GM23338 (cell line): ENCODE results near the gene THRB. TPM values are rescaled to one million over a fixed set of nuclear protein-coding genes. Genes with fewer than 3 reads are reported as not detected.

Experiments
- ATAC-seq: fragments of 200-7000 bp; cut with Tn5 transposase; 3 replicates; pipeline ENCODE4 v1.9.1; 2020
- DNase-seq: peaks from one replicate; pipeline ENCODE4 v3.0.0-alpha.2; 2015; ENCODE audit warnings: low spot score
- H2AFZ ChIP-seq: fragments of 200-600 bp; sonication (generic); 2 replicates; pipeline ENCODE4 v1.8.0; 2016; ENCODE audit warnings: antibody characterized with exemption, mild to moderate bottlenecking, moderate library complexity
- H3F3A ChIP-seq: fragments of 200-600 bp; sonication (generic); replicated peaks from 2 replicates; pipeline ENCODE4 v1.8.0; 2017; ENCODE audit warnings: antibody characterized with exemption, mixed run types, low read depth
- H3K27ac ChIP-seq: fragments of 200-600 bp; sonication (generic); 2 replicates; pipeline ENCODE4 v1.6.1; 2016; ENCODE audit warnings: low read depth
- H3K27me3 ChIP-seq: fragments of 200-600 bp; sonication (generic); 2 replicates; pipeline ENCODE4 v1.8.0; 2016; ENCODE audit warnings: mild to moderate bottlenecking, mixed run types, moderate library complexity; ENCODE audit not compliant: insufficient read depth
- H3K36me3 ChIP-seq: fragments of 200-600 bp; sonication (generic); 2 replicates; pipeline ENCODE4 v1.8.0; 2016; ENCODE audit warnings: mild to moderate bottlenecking; ENCODE audit not compliant: insufficient read depth
- H3K4me1 ChIP-seq: fragments of 200-600 bp; sonication (generic); 2 replicates; pipeline ENCODE4 v1.8.0; 2016; ENCODE audit warnings: mild to moderate bottlenecking, moderate library complexity; ENCODE audit not compliant: insufficient read depth
- H3K4me2 ChIP-seq: fragments of 200-600 bp; sonication (generic); 2 replicates; pipeline ENCODE4 v1.7.1; 2017; ENCODE audit warnings: mixed run types
- H3K4me3 ChIP-seq: fragments of 200-600 bp; sonication (generic); 2 replicates; pipeline ENCODE4 v1.6.1; 2016; ENCODE audit warnings: mixed run types
- H3K79me2 ChIP-seq: fragments of 200-600 bp; sonication (generic); replicated peaks from 2 replicates; pipeline ENCODE4 v1.8.0; 2017; ENCODE audit warnings: mild to moderate bottlenecking; ENCODE audit not compliant: insufficient read depth
- H3K9me2 ChIP-seq: fragments of 200-600 bp; sonication (generic); 2 replicates; pipeline ENCODE4 v1.8.0; 2017; ENCODE audit not compliant: insufficient read depth
- H4K20me1 ChIP-seq: fragments of 200-600 bp; sonication (generic); replicated peaks from 2 replicates; pipeline ENCODE4 v1.8.0; 2017; ENCODE audit warnings: mild to moderate bottlenecking; ENCODE audit not compliant: insufficient read depth
- H3K27ac Mint-ChIP-seq: 2 replicates; pipeline ENCODE4 v1.8.0; 2020; ENCODE audit warnings: inconsistent platforms, mild to moderate bottlenecking, moderate library complexity, mixed read lengths
- H3K27me3 Mint-ChIP-seq: 3 replicates; pipeline ENCODE4 v1.8.0; 2022; ENCODE audit warnings: low read depth, mild to moderate bottlenecking, moderate library complexity, mixed read lengths, inconsistent platforms; ENCODE audit not compliant: insufficient read depth, poor library complexity
- H3K36me3 Mint-ChIP-seq: 3 replicates; pipeline ENCODE4 v1.8.0; 2021; ENCODE audit warnings: low read depth, mild to moderate bottlenecking, inconsistent platforms, moderate library complexity, mixed read lengths
- H3K4me1 Mint-ChIP-seq: 3 replicates; pipeline ENCODE4 v1.8.0; 2020; ENCODE audit warnings: mild to moderate bottlenecking, inconsistent platforms, mixed read lengths
- H3K4me3 Mint-ChIP-seq: 3 replicates; pipeline ENCODE4 v1.8.0; 2021; ENCODE audit warnings: moderate library complexity, mild to moderate bottlenecking, inconsistent platforms, mixed read lengths
- H3K9me3 Mint-ChIP-seq: 3 replicates; pipeline ENCODE4 v1.8.0; 2020; ENCODE audit warnings: moderate library complexity, mild to moderate bottlenecking, inconsistent platforms, mixed read lengths
- CTCF ChIP-seq, 2 experiments: fragments of 200-600 bp in 1 of 2; sonication (generic) in 1 of 2; conservative IDR thresholded peaks; 2 replicates each; pipeline versions ENCODE4 v1.5.1 to v1.6.1; 2016 to 2017; ENCODE audit warnings: antibody characterized with exemption in 2 of 2, low read depth in 2 of 2, mild to moderate bottlenecking in 2 of 2, moderate library complexity in 1 of 2
- EZH2 ChIP-seq: fragments of 200-600 bp; sonication (generic); IDR thresholded peaks from one replicate; pipeline ENCODE4 v1.8.0; 2017; ENCODE audit warnings: antibody characterized with exemption, mild to moderate bottlenecking, low read depth; ENCODE audit not compliant: unreplicated experiment
- EZH2phosphoT487 ChIP-seq: fragments of 200-600 bp; sonication (generic); IDR thresholded peaks from one replicate; pipeline ENCODE4 v1.8.1; 2018; ENCODE audit warnings: antibody characterized with exemption; ENCODE audit not compliant: unreplicated experiment
- JUNB ChIP-seq: IDR thresholded peaks from one replicate; pipeline ENCODE4 v1.6.1; 2016; ENCODE audit warnings: antibody characterized with exemption; ENCODE audit not compliant: unreplicated experiment
- REST ChIP-seq: IDR thresholded peaks from one replicate; pipeline ENCODE4 v1.6.1; 2018; ENCODE audit warnings: antibody characterized with exemption; ENCODE audit not compliant: unreplicated experiment
- ZNF114 ChIP-seq: fragments of 250-450 bp; sonication (Bioruptor Pico); IDR thresholded peaks from 2 replicates; pipeline ENCODE4 v1.5.0; 2020; ENCODE audit warnings: mild to moderate bottlenecking, moderate library complexity
- ZNF331 ChIP-seq: fragments of 250-450 bp; sonication (Bioruptor Pico); IDR thresholded peaks from 2 replicates; pipeline ENCODE4 v1.5.0; 2020; ENCODE audit warnings: low read depth, mild to moderate bottlenecking, moderate library complexity
- ZNF462 ChIP-seq: fragments of 250-450 bp; sonication (Bioruptor Pico); IDR thresholded peaks from 2 replicates; pipeline ENCODE4 v1.5.0; 2020; ENCODE audit warnings: mild to moderate bottlenecking, moderate library complexity
- polyA plus RNA-seq: library from polyadenylated mRNA; unstranded; fragments of >200 nt; fragmentation: Nextera tagmentation; extraction: Ambion mirVana; gene quantifications from 2 replicates; pipeline ENCODE4 v1.2.1, GENCODE V29; 2016
- total RNA-seq: library from RNA; depleted of rRNA; stranded (reverse); fragments of >200 nt; shearing (Covaris generic); gene quantifications from 2 replicates; pipeline ENCODE4 v1.2.3, GENCODE V29; 2014

THRB gene
- total and polyA plus RNA-seq, 2 experiments from 2014 or later: 1.7 to 3.2 TPM

- Histone ChIP-seq H3K4me2 (no peak overlapping the region), H3F3A (no peaks in the 10 kb centered on the region), H2AFZ (peak overlapping the region; percentile 64), H3K79me2 (no peaks in the 10 kb centered on the region), H4K20me1 (no peaks in the 10 kb centered on the region), H3K27ac (no peak overlapping the region), H3K36me3 (no peaks in the 10 kb centered on the region), H3K4me3 (no peak overlapping the region), H3K9me2 (peaks cover 9% of the 10 kb centered on the region), H3K27me3 (no peaks in the 10 kb centered on the region), H3K4me1 (peaks cover 5% of the 10 kb centered on the region; the same call in 1 of the 2 replicates)
- ATAC-seq (no peak; the same call in 2 of the 3 replicates), DNase-seq (no peak)
- H3K27me3 Mint-ChIP-seq: no peaks in the 10 kb centered on the region
- no peaks in the 10 kb centered on the region for H3K9me3 Mint-ChIP-seq
- H3K27ac Mint-ChIP-seq: no peak overlapping the region
- TF ChIP-seq ZNF331 (CRISPR knock-in tag) (no peak), REST (no peak), EZH2phosphoT487 (no peak), JUNB (no peak), CTCF (conservative IDR thresholded peaks at IDR 0.05; ENCODE audit: low read depth in 2 of 2) (no peak), ZNF114 (CRISPR knock-in tag) (no peak), EZH2 (no peak), ZNF462 (no peak)
- H3K36me3 Mint-ChIP-seq: no peaks in the 10 kb centered on the region
- no peak overlapping the region for H3K4me3 Mint-ChIP-seq
- peaks cover 15% of the 10 kb centered on the region for H3K4me1 Mint-ChIP-seq
These were observed 392.9 kb downstream of the THRB start for GRCh38 chr3:24101676-24102168.
